Measurements from ENCODE around the gene PTN.

The PTN gene

GRCh38 chr7:137343281-137343841 lies at the start of gene PTN:
Gene PTN (minus strand): TSS chr7:137343733. CDS start chr7:137254973, 88,760 bp downstream.
- DNase-seq: no peak

- DNase-seq: no peak
Observed at GRCh38 chr7:137390076-137390475, 46.5 kb upstream of the PTN start.

- no peak for DNase-seq
Observed at GRCh38 chr7:137388916-137389315, 45.4 kb upstream of the PTN start.

- no peak for DNase-seq
Observed at GRCh38 chr7:137386966-137387365, 43.4 kb upstream of the PTN start.

- DNase-seq: no peak
Observed at GRCh38 chr7:137381045-137381444, 37.5 kb upstream of the PTN start.

- DNase-seq: no peak
Observed at GRCh38 chr7:137373507-137373906, 30.0 kb upstream of the PTN start.

- no peak for DNase-seq
Observed at GRCh38 chr7:137371616-137372015, 28.1 kb upstream of the PTN start.

GRCh38 chr7:137366995-137367394 lies 23.5 kb upstream of the PTN start:
- no peak for DNase-seq

GRCh38 chr7:137363683-137364082 lies 20.1 kb upstream of the PTN start:
- DNase-seq: no peak

GRCh38 chr7:137360087-137360679 lies 16.6 kb upstream of the PTN start:
- no peak for DNase-seq

GRCh38 chr7:137354961-137355360 lies 11.4 kb upstream of the PTN start:
- DNase-seq: no peak

GRCh38 chr7:137354396-137354795 lies 10.9 kb upstream of the PTN start:
- DNase-seq: no peak

GRCh38 chr7:137351941-137352340 lies 8.4 kb upstream of the PTN start:
- no peak for DNase-seq

- DNase-seq: no peak
Observed at GRCh38 chr7:137345799-137346449, 2.4 kb upstream of the PTN start.

- DNase-seq: no peak
Observed at GRCh38 chr7:137342828-137343261, 688 bp downstream of the PTN start.

GRCh38 chr7:137342265-137342664 lies 1.3 kb downstream of the PTN start:
- no peak for DNase-seq

GRCh38 chr7:137337902-137338301 lies 5.6 kb downstream of the PTN start:
- no peak for DNase-seq

- DNase-seq: no peak
Observed at GRCh38 chr7:137335814-137336213, 7.7 kb downstream of the PTN start.

- no peak for DNase-seq
Observed at GRCh38 chr7:137331378-137331777, 12.2 kb downstream of the PTN start.

- DNase-seq: no peak
Observed at GRCh38 chr7:137329411-137329810, 14.1 kb downstream of the PTN start.

GRCh38 chr7:137328373-137329120 lies 15.0 kb downstream of the PTN start:
- no peak for DNase-seq

GRCh38 chr7:137325927-137326326 lies 17.6 kb downstream of the PTN start:
- no peak for DNase-seq

- no peak for DNase-seq
Observed at GRCh38 chr7:137324796-137325696, 18.5 kb downstream of the PTN start.
